ENCODE measurements around the gene CP.
A peak's percentile ranks its signal among the peaks of the same experiment; 100 is the strongest.
"Not testable (repeated sequence)": the region's sequence is repeated elsewhere in the genome, so short reads cannot be mapped to it uniquely, and the experiment has no call there.

CP gene

GRCh38 chr3:149204390-149204991, 17.1 kb downstream of the CP start:
- Histone ChIP-seq H3K4me1 (ENCODE audit: control insufficient read depth, insufficient read depth, low read length) (no peaks in the 10 kb centered on the region), H3K9me3 (ENCODE audit: control insufficient read depth, low read length) (no peaks in the 10 kb centered on the region), H3K4me3 (ENCODE audit: low read length) (no peak overlapping the region), H3K9ac (ENCODE audit: low read length) (no peak overlapping the region), H3K36me3 (ENCODE audit: control insufficient read depth, insufficient read depth, low read length, severe bottlenecking) (no peaks in the 10 kb centered on the region), H3K27me3 (replicated peaks; ENCODE audit: control insufficient read depth, insufficient read depth, low read length) (no peaks in the 10 kb centered on the region)
- no peak for DNase-seq (ENCODE audit: low read depth)

- Histone ChIP-seq H3K27me3 (replicated peaks; ENCODE audit: control insufficient read depth, insufficient read depth, low read length) (no peaks in the 10 kb centered on the region), H3K4me1 (ENCODE audit: control insufficient read depth, insufficient read depth, low read length) (no peaks in the 10 kb centered on the region), H3K9me3 (ENCODE audit: control insufficient read depth, low read length) (no peaks in the 10 kb centered on the region), H3K36me3 (ENCODE audit: control insufficient read depth, insufficient read depth, low read length, severe bottlenecking) (no peaks in the 10 kb centered on the region), H3K4me3 (ENCODE audit: low read length) (no peak overlapping the region), H3K9ac (ENCODE audit: low read length) (no peak overlapping the region)
- DNase-seq (ENCODE audit: low read depth) = no peak
Observed at GRCh38 chr3:149203758-149204157, 17.9 kb downstream of the CP start.

GRCh38 chr3:149199474-149199873, 22.2 kb downstream of the CP start:
- Histone ChIP-seq H3K9me3 (ENCODE audit: control insufficient read depth, low read length) (no peaks in the 10 kb centered on the region), H3K36me3 (ENCODE audit: control insufficient read depth, insufficient read depth, low read length, severe bottlenecking) (no peaks in the 10 kb centered on the region), H3K4me1 (ENCODE audit: control insufficient read depth, insufficient read depth, low read length) (no peaks in the 10 kb centered on the region), H3K9ac (ENCODE audit: low read length) (no peak overlapping the region), H3K4me3 (ENCODE audit: low read length) (no peak overlapping the region), H3K27me3 (replicated peaks; ENCODE audit: control insufficient read depth, insufficient read depth, low read length) (no peaks in the 10 kb centered on the region)
- DNase-seq (ENCODE audit: low read depth) = peak; percentile 61

GRCh38 chr3:149198611-149199010, 23.0 kb downstream of the CP start:
- no peaks in the 10 kb centered on the region for H3K36me3 ChIP-seq (ENCODE audit: control insufficient read depth, insufficient read depth, low read length, severe bottlenecking)
- H3K27me3 ChIP-seq (replicated peaks; ENCODE audit: control insufficient read depth, insufficient read depth, low read length) = no peaks in the 10 kb centered on the region
- H3K9ac ChIP-seq (ENCODE audit: low read length) = no peak overlapping the region
- no peaks in the 10 kb centered on the region for H3K9me3 ChIP-seq (ENCODE audit: control insufficient read depth, low read length)
- peak; percentile 55 for DNase-seq (ENCODE audit: low read depth)
- H3K4me3 ChIP-seq (ENCODE audit: low read length) = no peak overlapping the region
- no peaks in the 10 kb centered on the region for H3K4me1 ChIP-seq (ENCODE audit: control insufficient read depth, insufficient read depth, low read length)

GRCh38 chr3:149197669-149198068, 24.0 kb downstream of the CP start:
- Histone ChIP-seq H3K36me3 (ENCODE audit: control insufficient read depth, insufficient read depth, low read length, severe bottlenecking) (no peaks in the 10 kb centered on the region), H3K4me1 (ENCODE audit: control insufficient read depth, insufficient read depth, low read length) (no peaks in the 10 kb centered on the region), H3K4me3 (ENCODE audit: low read length) (peak overlapping the region; percentile 73), H3K9me3 (ENCODE audit: control insufficient read depth, low read length) (no peaks in the 10 kb centered on the region), H3K27me3 (replicated peaks; ENCODE audit: control insufficient read depth, insufficient read depth, low read length) (no peaks in the 10 kb centered on the region), H3K9ac (ENCODE audit: low read length) (peak overlapping the region; percentile 8)
- no peak for DNase-seq (ENCODE audit: low read depth)

GRCh38 chr3:149196805-149197592, 24.6 kb downstream of the CP start:
- not testable (repeated sequence) for DNase-seq (ENCODE audit: low read depth); H3K9me3 ChIP-seq (ENCODE audit: control insufficient read depth, low read length); H3K36me3 ChIP-seq (ENCODE audit: control insufficient read depth, insufficient read depth, low read length, severe bottlenecking); H3K4me1 ChIP-seq (ENCODE audit: control insufficient read depth, insufficient read depth, low read length); H3K27me3 ChIP-seq (replicated peaks; ENCODE audit: control insufficient read depth, insufficient read depth, low read length)
- Histone ChIP-seq H3K9ac (ENCODE audit: low read length) (peak overlapping the region; percentile 8), H3K4me3 (ENCODE audit: low read length) (peak overlapping the region; percentile 73)

GRCh38 chr3:149195221-149195620, 26.4 kb downstream of the CP start:
- Histone ChIP-seq H3K9me3 (ENCODE audit: control insufficient read depth, low read length) (no peaks in the 10 kb centered on the region), H3K9ac (ENCODE audit: low read length) (no peak overlapping the region), H3K27me3 (replicated peaks; ENCODE audit: control insufficient read depth, insufficient read depth, low read length) (no peaks in the 10 kb centered on the region)

GRCh38 chr3:149188494-149188893, 33.1 kb downstream of the CP start:
- no peaks in the 10 kb centered on the region for H3K36me3 ChIP-seq (ENCODE audit: control insufficient read depth, insufficient read depth, low read length, severe bottlenecking)
- no peaks in the 10 kb centered on the region for H3K27me3 ChIP-seq (replicated peaks; ENCODE audit: control insufficient read depth, insufficient read depth, low read length)
- H3K9me3 ChIP-seq (ENCODE audit: control insufficient read depth, low read length) = no peaks in the 10 kb centered on the region
- no peaks in the 10 kb centered on the region for H3K4me1 ChIP-seq (ENCODE audit: control insufficient read depth, insufficient read depth, low read length)
- DNase-seq (ENCODE audit: low read depth) = no peak
- no peak overlapping the region for H3K4me3 ChIP-seq (ENCODE audit: low read length)
- H3K9ac ChIP-seq (ENCODE audit: low read length) = no peak overlapping the region

More at GRCh38 chr3:149195221-149195620, 26.4 kb downstream of the CP start:
- Histone ChIP-seq H3K36me3 (ENCODE audit: control insufficient read depth, insufficient read depth, low read length, severe bottlenecking) (no peaks in the 10 kb centered on the region), H3K4me3 (ENCODE audit: low read length) (no peak overlapping the region), H3K4me1 (ENCODE audit: control insufficient read depth, insufficient read depth, low read length) (no peaks in the 10 kb centered on the region)
- no peak for DNase-seq (ENCODE audit: low read depth)

GRCh38 chr3:149186721-149187120, 34.9 kb downstream of the CP start:
- no peaks in the 10 kb centered on the region for H3K4me1 ChIP-seq (ENCODE audit: control insufficient read depth, insufficient read depth, low read length)
- H3K27me3 ChIP-seq (replicated peaks; ENCODE audit: control insufficient read depth, insufficient read depth, low read length) = no peaks in the 10 kb centered on the region
- DNase-seq (ENCODE audit: low read depth) = no peak
- no peak overlapping the region for H3K4me3 ChIP-seq (ENCODE audit: low read length)
- H3K9me3 ChIP-seq (ENCODE audit: control insufficient read depth, low read length) = no peaks in the 10 kb centered on the region
- no peak overlapping the region for H3K9ac ChIP-seq (ENCODE audit: low read length)
- H3K36me3 ChIP-seq (ENCODE audit: control insufficient read depth, insufficient read depth, low read length, severe bottlenecking) = no peaks in the 10 kb centered on the region

- H3K4me3 ChIP-seq (ENCODE audit: low read length) = no peak overlapping the region
- no peaks in the 10 kb centered on the region for H3K27me3 ChIP-seq (replicated peaks; ENCODE audit: control insufficient read depth, insufficient read depth, low read length)
- no peaks in the 10 kb centered on the region for H3K4me1 ChIP-seq (ENCODE audit: control insufficient read depth, insufficient read depth, low read length)
- no peaks in the 10 kb centered on the region for H3K36me3 ChIP-seq (ENCODE audit: control insufficient read depth, insufficient read depth, low read length, severe bottlenecking)
- no peak overlapping the region for H3K9ac ChIP-seq (ENCODE audit: low read length)
- H3K9me3 ChIP-seq (ENCODE audit: control insufficient read depth, low read length) = no peaks in the 10 kb centered on the region
- DNase-seq (ENCODE audit: low read depth) = no peak
Observed at GRCh38 chr3:149186219-149186618, 35.4 kb downstream of the CP start.

GRCh38 chr3:149181182-149181581, 40.4 kb downstream of the CP start:
- Histone ChIP-seq H3K27me3 (replicated peaks; ENCODE audit: control insufficient read depth, insufficient read depth, low read length) (no peaks in the 10 kb centered on the region), H3K9ac (ENCODE audit: low read length) (no peak overlapping the region), H3K4me3 (ENCODE audit: low read length) (no peak overlapping the region), H3K36me3 (ENCODE audit: control insufficient read depth, insufficient read depth, low read length, severe bottlenecking) (peaks cover 10% of the 10 kb centered on the region), H3K9me3 (ENCODE audit: control insufficient read depth, low read length) (peaks cover 10% of the 10 kb centered on the region), H3K4me1 (ENCODE audit: control insufficient read depth, insufficient read depth, low read length) (peaks cover 28% of the 10 kb centered on the region)
- no peak for DNase-seq (ENCODE audit: low read depth)

All from adipocyte (in vitro differentiated cells).